Measurements from ENCODE around the gene PARD6B. TPM values are rescaled to one million over a fixed set of nuclear protein-coding genes. Genes with fewer than 3 reads are reported as not detected.
A peak's percentile ranks its signal among the peaks of the same experiment; 100 is the strongest.
"Not testable (repeated sequence)": the region's sequence is repeated elsewhere in the genome, so short reads cannot be mapped to it uniquely, and the experiment has no call there.

PARD6B gene
- total RNA-seq, 3 donors from 2014 or later: 6.8 to 9.4 (median 8.4) TPM

DNA sequence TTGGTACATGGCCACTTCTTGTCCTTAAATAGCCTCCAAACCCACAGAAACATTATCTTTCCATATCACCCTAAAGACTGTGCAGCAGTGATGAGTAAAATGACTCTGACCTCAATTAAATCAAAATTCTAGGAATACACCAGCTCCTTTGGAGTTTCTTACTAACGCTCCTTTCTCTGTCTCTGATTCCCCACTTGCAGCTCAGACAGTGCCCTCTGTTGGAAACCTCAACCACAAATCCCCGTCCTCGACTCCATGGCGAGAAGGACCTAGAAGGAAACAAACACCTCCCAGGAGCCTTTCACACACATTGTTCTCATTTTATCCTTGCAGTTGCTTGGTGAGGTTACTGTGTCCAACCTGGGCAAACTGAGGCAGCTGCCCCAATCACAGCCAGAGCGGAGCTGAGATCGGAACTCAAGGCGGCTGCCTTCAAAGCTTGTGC lies 17.7 kb upstream of the PARD6B start:
- DNase-seq (no peak), ATAC-seq (no peak)
- Mint-ChIP-seq H3K9me3 (no peaks in the 10 kb centered on the region), H3K4me1 (ENCODE audit: low read depth) (no peaks in the 10 kb centered on the region), H3K36me3 (ENCODE audit: insufficient read depth) (no peaks in the 10 kb centered on the region), H3K4me3 (no peak overlapping the region), H3K27me3 (ENCODE audit: low read depth) (peaks cover 26% of the 10 kb centered on the region)

DNA sequence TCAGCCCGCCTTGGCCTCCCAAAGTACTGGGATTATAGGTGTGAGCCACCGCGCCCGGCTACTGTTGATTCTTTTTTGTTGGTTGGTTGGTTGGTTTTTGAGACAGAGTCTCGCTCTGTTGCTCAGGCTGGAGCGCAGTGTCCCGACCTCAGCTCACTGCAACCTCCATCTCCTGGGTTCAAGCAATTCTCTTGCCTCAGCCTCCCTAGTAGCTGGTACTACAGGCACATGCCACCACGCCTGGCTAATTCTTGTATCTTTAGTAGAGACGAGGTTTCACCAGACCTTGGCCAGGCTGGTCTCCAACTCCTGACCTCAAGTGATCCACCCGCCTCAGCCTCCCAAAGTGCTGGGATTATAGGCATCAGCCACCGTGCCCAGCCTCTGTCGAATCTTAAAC lies 17.0 kb upstream of the PARD6B start:
- not testable (repeated sequence) for H3K36me3 Mint-ChIP-seq (ENCODE audit: insufficient read depth); H3K9me3 Mint-ChIP-seq; H3K4me1 Mint-ChIP-seq (ENCODE audit: low read depth); ATAC-seq; DNase-seq; H3K4me3 Mint-ChIP-seq
- peaks cover 26% of the 10 kb centered on the region for H3K27me3 Mint-ChIP-seq (ENCODE audit: low read depth)

DNA sequence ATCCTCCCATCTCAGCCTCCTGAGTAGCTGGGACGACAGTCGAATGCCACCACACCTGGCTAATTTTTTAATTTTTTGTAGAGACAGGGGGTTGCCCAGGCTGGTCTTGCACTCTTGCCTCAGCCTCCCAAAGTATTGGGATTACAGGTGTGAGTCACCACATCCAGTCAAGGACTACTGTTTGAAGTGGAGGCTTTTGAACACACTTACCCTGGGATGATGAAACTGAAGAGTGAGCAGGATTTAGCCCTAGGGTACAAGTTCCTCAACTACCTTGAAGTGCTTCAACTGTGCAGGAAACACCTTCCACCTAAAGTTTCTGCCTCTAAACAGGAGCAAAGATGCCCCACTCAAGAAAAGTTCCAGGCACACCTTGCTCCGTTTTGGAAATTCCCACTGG lies 15.7 kb upstream of the PARD6B start:
- Mint-ChIP-seq H3K36me3 (ENCODE audit: insufficient read depth) (no peaks in the 10 kb centered on the region), H3K4me1 (ENCODE audit: low read depth) (no peaks in the 10 kb centered on the region), H3K4me3 (no peak overlapping the region), H3K27me3 (ENCODE audit: low read depth) (peaks cover 26% of the 10 kb centered on the region), H3K9me3 (no peaks in the 10 kb centered on the region)
- no peak for DNase-seq
- ATAC-seq: no peak

DNA sequence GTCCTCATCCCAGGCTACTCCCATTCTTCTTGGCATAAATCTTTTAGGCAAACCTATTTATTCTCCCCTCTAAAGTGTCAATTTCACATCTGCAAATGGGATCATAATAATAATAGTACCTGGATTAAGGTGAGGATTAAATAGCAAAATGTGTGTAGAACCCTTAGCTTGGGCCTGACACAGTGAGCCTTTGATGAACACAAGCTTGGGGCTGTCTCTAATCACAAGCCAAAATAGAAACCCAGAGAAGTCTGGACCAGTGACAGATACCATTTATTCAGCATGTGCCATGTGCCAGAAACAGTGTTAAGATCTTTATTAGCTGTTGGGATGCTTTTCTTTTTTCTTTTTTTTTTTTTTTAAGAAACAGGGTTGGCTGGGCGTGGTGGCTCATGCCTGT lies 14.9 kb upstream of the PARD6B start:
- H3K4me1 Mint-ChIP-seq (ENCODE audit: low read depth): no peaks in the 10 kb centered on the region
- H3K4me3 Mint-ChIP-seq: no peak overlapping the region
- ATAC-seq: no peak
- peaks cover 22% of the 10 kb centered on the region for H3K27me3 Mint-ChIP-seq (ENCODE audit: low read depth)
- H3K36me3 Mint-ChIP-seq (ENCODE audit: insufficient read depth): no peaks in the 10 kb centered on the region
- no peaks in the 10 kb centered on the region for H3K9me3 Mint-ChIP-seq
- DNase-seq: no peak

DNA sequence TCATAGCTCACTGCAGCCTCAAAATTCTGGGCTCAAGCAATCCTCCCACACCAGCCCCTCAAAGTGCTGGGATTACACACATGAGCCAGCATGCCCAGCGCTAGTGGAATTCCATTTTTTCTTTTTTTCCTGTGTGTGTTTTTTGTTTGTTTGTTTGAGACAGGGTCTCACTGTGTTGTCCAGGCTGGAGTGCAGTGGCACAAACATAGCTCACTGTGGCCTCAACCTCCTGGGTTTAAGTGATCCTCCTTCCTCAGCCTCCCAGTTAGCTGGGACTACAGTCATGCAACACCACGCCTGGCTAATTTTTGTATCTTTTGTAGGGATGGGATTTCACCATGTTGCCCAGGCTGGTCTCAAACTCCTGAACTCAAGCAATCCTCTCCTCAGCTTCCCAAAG lies 14.1 kb upstream of the PARD6B start:
- Mint-ChIP-seq H3K4me1 (ENCODE audit: low read depth) (no peaks in the 10 kb centered on the region), H3K9me3 (no peaks in the 10 kb centered on the region), H3K36me3 (ENCODE audit: insufficient read depth) (no peaks in the 10 kb centered on the region), H3K4me3 (no peak overlapping the region), H3K27me3 (ENCODE audit: low read depth) (peaks cover 17% of the 10 kb centered on the region)
- ATAC-seq: no peak
- no peak for DNase-seq

DNA sequence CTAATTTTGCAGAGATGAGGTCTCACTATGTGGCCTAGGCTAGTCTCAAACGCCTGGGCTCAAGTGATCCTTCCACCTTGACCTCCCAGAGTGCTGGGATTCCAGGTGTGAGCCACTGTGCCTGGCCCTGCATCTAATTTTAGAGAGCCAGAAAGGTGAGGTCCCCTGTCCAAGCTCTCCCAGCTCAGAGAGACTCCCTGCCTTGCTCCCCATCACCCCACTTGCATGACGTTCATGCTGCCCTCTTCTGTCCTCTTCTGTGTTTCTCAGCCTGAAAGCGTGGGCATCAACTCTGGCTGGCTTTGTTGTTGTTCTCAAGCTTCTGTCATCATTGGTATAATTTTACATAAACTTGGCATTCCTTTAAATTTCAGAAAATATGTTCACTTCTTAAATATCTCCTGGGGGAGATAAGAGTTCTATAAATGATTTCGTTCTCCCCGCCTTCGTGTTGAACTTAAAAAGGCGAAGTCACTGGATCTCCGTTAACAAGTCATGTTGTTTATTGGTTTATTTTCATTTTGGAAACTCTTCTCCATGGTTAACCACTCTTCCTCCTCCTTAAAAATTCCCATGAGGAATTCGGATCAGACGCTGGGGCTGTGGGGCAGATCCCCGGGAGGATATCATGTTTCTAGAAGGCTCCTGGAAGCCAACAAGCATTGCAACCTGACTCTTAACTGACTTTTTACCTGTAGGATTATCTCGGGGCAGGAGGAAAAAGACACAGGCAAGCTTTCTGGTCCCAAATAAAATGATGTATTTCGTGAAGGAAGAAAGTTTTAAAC lies 13.2 kb upstream of the PARD6B start:
- ATAC-seq (no peak), DNase-seq (no peak)
- H3K27me3 Mint-ChIP-seq (ENCODE audit: low read depth): peaks cover 13% of the 10 kb centered on the region
- no peaks in the 10 kb centered on the region for H3K4me1 Mint-ChIP-seq (ENCODE audit: low read depth)
- no peaks in the 10 kb centered on the region for H3K9me3 Mint-ChIP-seq
- H3K4me3 Mint-ChIP-seq: no peak overlapping the region
- H3K36me3 Mint-ChIP-seq (ENCODE audit: insufficient read depth): no peaks in the 10 kb centered on the region

DNA sequence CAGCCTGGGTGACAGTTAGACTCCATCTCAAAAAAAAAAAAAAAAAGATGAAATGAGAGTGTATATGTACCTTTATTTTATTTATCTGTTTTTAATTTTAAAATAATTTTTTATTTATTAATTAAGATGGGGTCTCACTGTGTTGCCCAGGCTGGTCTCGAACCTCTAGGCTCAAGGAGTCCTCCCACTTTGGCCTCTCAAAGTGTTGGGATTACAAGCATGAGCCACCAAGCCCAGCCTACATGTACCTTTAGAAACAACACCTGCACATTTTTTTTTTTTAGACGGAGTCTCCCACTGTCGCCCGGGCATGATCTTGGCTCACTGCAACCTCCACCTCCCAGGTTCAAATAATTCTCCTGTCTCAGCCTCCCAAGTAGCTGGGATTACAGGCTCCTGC lies 12.1 kb upstream of the PARD6B start:
- no peaks in the 10 kb centered on the region for H3K36me3 Mint-ChIP-seq (ENCODE audit: insufficient read depth)
- no peaks in the 10 kb centered on the region for H3K4me1 Mint-ChIP-seq (ENCODE audit: low read depth)
- DNase-seq: no peak
- no peak overlapping the region for H3K4me3 Mint-ChIP-seq
- H3K9me3 Mint-ChIP-seq: no peaks in the 10 kb centered on the region
- peaks cover 5% of the 10 kb centered on the region for H3K27me3 Mint-ChIP-seq (ENCODE audit: low read depth)
- no peak for ATAC-seq

DNA sequence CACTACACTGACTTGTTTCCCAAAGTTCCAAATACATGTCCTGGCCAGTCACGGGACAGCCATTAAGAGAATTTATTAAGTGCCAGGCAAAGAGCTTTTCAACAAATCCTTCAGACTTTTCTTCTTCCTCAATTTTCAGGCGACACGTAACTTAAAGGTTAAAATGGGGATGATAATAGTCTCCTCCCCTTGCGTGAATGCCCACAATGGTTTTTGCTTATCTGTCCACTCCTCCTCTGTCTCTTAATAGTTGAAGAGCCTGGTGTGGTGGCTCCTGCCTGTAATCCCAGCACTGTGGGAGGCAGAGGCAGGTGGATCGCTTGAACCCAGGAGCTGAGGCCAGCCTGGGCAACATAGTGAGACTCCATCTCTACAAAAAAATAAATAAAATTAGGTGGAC lies 11.4 kb upstream of the PARD6B start:
- H3K9me3 Mint-ChIP-seq: no peaks in the 10 kb centered on the region
- H3K36me3 Mint-ChIP-seq (ENCODE audit: insufficient read depth): no peaks in the 10 kb centered on the region
- H3K4me3 Mint-ChIP-seq: no peak overlapping the region
- peaks cover 5% of the 10 kb centered on the region for H3K27me3 Mint-ChIP-seq (ENCODE audit: low read depth)
- DNase-seq: no peak
- no peaks in the 10 kb centered on the region for H3K4me1 Mint-ChIP-seq (ENCODE audit: low read depth)
- ATAC-seq: no peak

DNA sequence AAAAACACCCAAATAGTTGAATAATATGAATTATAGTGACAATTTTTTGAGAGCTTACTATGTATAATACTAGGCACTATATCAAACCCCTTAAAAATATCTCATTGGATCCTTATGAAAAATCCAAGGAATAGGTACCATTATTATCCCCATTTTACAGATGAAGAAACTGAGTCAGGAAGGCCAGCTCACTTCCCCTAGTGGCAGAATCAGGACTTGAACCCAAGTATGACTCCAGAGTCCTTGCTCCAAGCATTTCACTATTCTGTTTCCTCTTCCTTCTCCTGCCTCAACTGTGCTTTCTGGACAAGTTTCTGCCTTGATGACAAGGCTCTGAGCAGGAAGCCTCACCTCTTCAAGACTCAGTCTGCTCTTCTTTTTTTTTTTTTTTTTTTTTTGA lies 10.8 kb upstream of the PARD6B start:
- ATAC-seq (no peak), DNase-seq (no peak)
- no peaks in the 10 kb centered on the region for H3K9me3 Mint-ChIP-seq
- no peaks in the 10 kb centered on the region for H3K4me1 Mint-ChIP-seq (ENCODE audit: low read depth)
- H3K4me3 Mint-ChIP-seq: no peak overlapping the region
- no peaks in the 10 kb centered on the region for H3K36me3 Mint-ChIP-seq (ENCODE audit: insufficient read depth)
- no peaks in the 10 kb centered on the region for H3K27me3 Mint-ChIP-seq (ENCODE audit: low read depth)

DNA sequence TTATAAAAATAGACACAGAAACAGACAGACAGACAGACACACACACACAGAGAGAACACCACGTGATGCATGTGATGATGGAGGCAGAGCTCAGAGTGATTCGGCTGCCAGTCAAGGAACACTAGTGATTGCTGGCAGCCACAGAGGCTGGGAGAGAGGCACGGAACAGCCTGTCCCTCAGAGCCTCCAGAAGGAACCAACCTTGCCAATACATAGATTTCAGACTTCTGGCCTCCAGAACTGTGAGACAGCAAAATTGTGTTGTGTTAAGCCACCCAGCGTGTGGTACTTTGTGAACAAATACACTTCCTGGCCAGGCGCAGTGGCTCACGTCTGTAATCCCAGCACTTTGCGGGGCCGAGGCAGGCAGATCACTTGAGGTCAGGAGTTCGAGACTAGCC lies 9.5 kb upstream of the PARD6B start:
- ATAC-seq (no peak), DNase-seq (no peak)
- Mint-ChIP-seq H3K36me3 (ENCODE audit: insufficient read depth) (no peaks in the 10 kb centered on the region), H3K4me1 (ENCODE audit: low read depth) (peaks cover 3% of the 10 kb centered on the region), H3K4me3 (no peak overlapping the region), H3K27me3 (ENCODE audit: low read depth) (no peaks in the 10 kb centered on the region), H3K9me3 (no peaks in the 10 kb centered on the region)

DNA sequence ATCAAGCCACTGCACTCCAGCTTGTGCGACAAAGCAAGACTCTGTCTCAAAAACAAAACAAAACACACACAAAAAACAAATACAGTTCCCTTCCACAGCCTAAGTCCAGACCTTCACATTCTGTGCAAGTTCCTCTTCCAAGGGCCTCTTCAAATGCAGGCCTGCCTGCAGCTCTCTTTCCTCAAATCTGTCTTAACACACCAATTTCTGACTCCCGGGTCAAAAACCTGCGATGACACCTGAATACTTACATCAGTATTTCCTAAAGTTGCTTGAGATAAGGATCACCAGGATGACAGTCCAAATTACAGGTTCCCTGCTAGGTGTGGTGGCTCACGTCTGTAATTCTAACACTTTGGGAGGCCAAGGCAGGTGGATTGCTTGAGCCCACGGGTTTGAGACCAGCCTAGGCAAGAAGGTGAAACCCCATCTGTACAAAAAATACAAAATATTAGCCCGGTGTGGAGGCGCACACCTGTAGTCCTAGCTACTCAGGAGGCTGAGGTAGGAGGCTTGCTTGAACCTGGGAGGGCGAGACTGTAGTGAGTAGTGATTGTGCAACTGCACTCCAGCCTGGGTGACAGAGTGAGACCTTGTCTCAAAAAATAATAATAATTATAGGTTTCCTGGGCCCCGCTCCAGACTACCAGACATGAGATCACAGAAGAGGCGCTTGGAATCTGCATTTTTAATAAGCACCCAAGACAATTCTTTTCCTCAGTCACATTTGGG lies 8.8 kb upstream of the PARD6B start:
- DNase-seq: no peak
- H3K4me1 Mint-ChIP-seq (ENCODE audit: low read depth): peaks cover 4% of the 10 kb centered on the region
- H3K27me3 Mint-ChIP-seq (ENCODE audit: low read depth): no peaks in the 10 kb centered on the region
- H3K36me3 Mint-ChIP-seq (ENCODE audit: insufficient read depth): no peaks in the 10 kb centered on the region
- no peaks in the 10 kb centered on the region for H3K9me3 Mint-ChIP-seq
- no peak for ATAC-seq
- no peak overlapping the region for H3K4me3 Mint-ChIP-seq

DNA sequence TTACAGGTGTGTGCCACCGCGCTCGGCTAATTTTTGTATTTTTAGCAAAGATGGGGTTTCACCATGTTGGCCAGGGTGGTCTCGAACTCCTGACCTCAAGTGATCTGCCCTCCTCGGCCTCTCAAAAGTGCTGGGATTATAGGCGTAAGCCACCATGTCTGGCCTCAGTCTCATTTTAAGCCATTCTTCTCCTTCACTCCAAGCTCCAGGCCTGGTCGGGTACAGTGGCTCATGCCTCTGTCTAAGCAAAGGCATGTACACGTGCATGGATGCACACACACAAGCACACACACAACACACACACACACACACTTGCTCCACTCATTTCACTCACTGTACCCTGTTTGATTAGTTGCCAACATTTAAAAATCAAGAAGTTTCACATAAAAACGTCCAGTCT lies 7.7 kb upstream of the PARD6B start:
- no peaks in the 10 kb centered on the region for H3K9me3 Mint-ChIP-seq
- ATAC-seq (no peak), DNase-seq (no peak)
- no peaks in the 10 kb centered on the region for H3K36me3 Mint-ChIP-seq (ENCODE audit: insufficient read depth)
- peaks cover 4% of the 10 kb centered on the region for H3K4me1 Mint-ChIP-seq (ENCODE audit: low read depth)
- H3K4me3 Mint-ChIP-seq: no peak overlapping the region
- H3K27me3 Mint-ChIP-seq (ENCODE audit: low read depth): no peaks in the 10 kb centered on the region

DNA sequence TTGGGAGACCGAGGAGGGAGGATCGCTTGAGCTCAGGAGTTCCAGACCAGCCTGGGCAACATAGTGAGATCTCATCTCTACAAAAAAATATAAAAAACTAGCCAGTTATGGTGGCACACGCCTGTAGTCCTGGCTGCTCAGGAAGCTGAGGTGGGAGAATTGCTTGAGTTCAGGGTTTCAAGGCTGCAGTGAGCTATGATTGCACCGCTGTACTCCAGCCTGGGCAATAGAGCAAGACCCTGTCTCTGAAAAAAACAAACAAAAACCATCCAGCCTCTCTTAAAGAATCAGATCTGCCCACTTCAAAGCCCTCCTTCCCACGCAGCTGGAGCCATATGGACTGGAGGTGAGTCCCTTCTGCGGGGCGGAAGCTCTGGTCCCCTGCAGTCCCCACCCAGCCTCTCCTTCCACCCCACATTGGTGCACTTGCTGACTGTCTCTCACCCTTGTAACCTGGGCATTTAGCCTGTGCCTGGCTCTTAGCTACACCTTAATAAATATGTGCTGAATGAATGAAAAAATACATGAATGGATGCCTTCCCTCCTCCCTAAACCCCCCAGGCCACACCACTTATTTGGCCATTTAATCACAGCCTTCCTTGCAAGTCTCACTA lies 7.2 kb upstream of the PARD6B start:
- no peaks in the 10 kb centered on the region for H3K36me3 Mint-ChIP-seq (ENCODE audit: insufficient read depth)
- H3K4me1 Mint-ChIP-seq (ENCODE audit: low read depth): peaks cover 4% of the 10 kb centered on the region
- DNase-seq (no peak), ATAC-seq (no peak)
- H3K4me3 Mint-ChIP-seq: no peak overlapping the region
- no peaks in the 10 kb centered on the region for H3K9me3 Mint-ChIP-seq
- H3K27me3 Mint-ChIP-seq (ENCODE audit: low read depth): no peaks in the 10 kb centered on the region

DNA sequence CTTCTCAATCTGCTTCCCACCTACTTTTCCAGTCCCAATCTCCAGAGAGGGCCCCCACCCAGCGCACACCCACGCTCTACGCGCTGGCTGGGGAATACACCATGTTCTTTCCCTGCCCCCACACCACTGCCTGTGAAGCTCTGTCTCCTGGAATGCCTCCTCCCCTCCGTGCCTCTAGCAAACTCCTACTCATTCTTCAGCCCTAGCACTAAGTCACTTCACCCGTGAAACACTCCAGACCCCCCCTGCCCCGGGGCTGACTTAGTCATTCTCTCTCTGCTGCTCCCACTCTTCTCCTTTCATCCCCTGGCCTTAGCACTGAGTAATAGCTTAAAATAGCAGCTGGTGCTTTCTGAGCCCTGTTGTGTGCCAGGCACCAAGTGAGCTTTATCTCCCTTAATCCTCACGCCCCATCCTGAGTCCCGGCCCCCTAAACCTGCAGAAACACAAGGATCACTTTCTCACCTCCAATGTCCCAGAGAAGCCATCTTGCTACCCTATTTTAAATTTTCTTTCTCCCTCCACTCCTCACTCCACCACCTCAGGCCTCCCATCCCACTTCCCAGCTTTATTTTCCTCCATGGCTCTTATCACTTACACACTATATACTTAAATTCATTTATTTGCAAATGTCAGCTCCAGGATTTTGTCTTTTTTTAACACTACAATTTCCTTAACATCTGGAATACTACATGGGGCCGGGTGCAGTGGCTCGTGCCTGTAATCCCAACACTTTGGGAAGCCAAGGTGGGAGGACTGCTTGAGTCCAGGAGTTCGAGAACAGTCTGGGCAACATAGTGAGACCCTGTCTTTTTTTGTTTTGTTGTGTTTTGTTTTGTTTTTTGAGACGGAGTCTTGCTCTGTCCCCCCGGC lies 6.3 kb upstream of the PARD6B start:
- Mint-ChIP-seq H3K9me3 (no peaks in the 10 kb centered on the region), H3K4me3 (no peak overlapping the region), H3K27me3 (ENCODE audit: low read depth) (no peaks in the 10 kb centered on the region), H3K36me3 (ENCODE audit: insufficient read depth) (no peaks in the 10 kb centered on the region), H3K4me1 (ENCODE audit: low read depth) (peaks cover 8% of the 10 kb centered on the region)
- peak; percentile 99 for ATAC-seq
- DNase-seq: peak; percentile 51

Measured in activated T-cell treated with anti-CD3 and anti-CD28 coated beads, Interleukin-2, amount 50 U/mL, for 4 hours (primary cell).